Measurements from ENCODE around the gene EBPL. TPM values are rescaled to one million over a fixed set of nuclear protein-coding genes. Genes with fewer than 3 reads are reported as not detected.

The EBPL gene
- total and polyA plus RNA-seq, 8 donors: 23.8 to 46.4 (median 38.0) TPM

DNA sequence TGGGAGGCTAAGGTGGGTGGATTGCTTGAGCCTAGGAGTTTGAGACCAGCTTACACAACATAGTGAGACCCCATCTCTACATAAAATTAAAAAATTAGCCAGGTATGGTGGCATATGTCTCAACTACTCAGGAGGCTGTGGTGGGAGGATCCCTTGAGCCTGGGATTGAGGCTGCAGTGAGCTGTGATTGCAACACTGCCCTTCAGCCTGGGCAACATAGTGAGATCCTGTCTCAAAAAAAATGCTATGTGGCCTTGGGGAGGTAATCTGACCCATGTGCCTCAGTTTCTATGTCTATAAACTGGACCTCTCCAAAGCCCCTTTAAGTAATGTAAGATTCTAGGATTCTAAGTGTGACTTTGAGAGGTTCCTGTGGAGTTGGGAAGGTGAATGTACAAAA is 37.8 kb downstream of the EBPL start:
- Histone ChIP-seq H3K4me1 (no peaks in the 10 kb centered on the region), H3K36me3 (no peaks in the 10 kb centered on the region), H3K27me3 (no peaks in the 10 kb centered on the region), H3K27ac (no peak overlapping the region), H3K4me3 (no peak overlapping the region), H3K9me3 (no peaks in the 10 kb centered on the region)
- TF ChIP-seq, protein P1, sequence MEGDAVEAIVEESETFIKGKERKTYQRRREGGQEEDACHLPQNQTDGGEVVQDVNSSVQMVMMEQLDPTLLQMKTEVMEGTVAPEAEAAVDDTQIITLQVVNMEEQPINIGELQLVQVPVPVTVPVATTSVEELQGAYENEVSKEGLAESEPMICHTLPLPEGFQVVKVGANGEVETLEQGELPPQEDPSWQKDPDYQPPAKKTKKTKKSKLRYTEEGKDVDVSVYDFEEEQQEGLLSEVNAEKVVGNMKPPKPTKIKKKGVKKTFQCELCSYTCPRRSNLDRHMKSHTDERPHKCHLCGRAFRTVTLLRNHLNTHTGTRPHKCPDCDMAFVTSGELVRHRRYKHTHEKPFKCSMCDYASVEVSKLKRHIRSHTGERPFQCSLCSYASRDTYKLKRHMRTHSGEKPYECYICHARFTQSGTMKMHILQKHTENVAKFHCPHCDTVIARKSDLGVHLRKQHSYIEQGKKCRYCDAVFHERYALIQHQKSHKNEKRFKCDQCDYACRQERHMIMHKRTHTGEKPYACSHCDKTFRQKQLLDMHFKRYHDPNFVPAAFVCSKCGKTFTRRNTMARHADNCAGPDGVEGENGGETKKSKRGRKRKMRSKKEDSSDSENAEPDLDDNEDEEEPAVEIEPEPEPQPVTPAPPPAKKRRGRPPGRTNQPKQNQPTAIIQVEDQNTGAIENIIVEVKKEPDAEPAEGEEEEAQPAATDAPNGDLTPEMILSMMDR (IDR thresholded peaks at IDR 0.05): no peak
- DNase-seq (no peak), ATAC-seq (no peak), FAIRE-seq (no peak)
- intact Hi-C loops (cut with DNase I): loop anchor here in 1 of 3 donors (10.0 kb wide), 1 partner anchor 191 kb away; no protein-coding TSS in a partner anchor

DNA sequence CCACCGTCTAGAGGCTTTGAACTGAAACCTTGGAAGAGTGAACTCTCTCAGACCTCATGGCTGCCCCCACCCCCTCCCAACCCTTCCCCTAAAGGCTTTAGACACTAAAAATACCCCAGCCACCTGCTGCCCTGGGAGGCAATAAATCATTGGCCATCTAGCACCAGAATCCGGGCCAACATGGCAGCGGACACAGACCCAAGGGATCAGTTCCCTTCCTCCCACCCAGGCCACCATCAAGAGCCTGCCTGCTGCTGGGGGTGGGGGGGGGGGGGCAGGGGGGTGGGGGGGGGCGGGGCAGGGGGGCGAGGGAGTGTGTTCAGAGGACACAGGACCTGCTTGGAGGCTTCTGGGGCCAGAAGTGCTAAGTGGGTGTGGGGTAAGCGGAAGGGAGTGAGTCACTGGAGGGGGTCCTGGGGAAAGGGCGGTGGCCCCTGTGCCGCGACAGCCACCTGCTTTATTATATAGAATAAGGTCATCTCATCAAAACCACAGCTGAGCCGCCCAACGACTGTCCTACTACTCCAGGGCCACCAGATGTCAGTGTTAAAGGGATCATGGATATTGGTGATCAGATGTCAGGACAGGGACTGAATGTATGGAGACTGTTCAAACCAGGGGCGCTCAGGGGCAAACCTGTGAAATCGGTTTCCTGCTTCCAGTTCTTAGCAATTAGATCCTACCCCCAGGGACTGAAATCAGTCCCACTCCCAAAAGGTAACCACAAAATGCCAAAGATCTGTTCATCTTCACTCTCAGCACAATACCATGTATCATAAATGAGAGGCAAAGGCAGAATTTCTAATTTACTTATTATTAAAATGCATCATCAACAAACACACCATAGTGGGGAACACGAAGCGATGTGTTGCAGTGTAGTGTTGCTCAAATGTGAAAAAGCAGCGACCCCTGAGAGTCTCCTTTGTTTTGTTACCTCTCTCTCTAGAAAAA is 38.7 kb downstream of the EBPL start:
- 29 to 46% methylated on average over 14 to 16 of the region's 16 CpGs for WGBS, 2 donors
- Histone ChIP-seq H3K27me3 (no peaks in the 10 kb centered on the region), H3K4me3 (no peak overlapping the region), H3K36me3 (no peaks in the 10 kb centered on the region), H3K27ac (no peak overlapping the region), H3K4me1 (no peaks in the 10 kb centered on the region), H3K9me3 (no peaks in the 10 kb centered on the region)
- DNase-seq: peak in 2 of 6 donors; percentile 9 to 37
- intact Hi-C loops (cut with DNase I): loop anchor here in 1 of 3 donors (10.0 kb wide), 1 partner anchor 192 kb away; no protein-coding TSS in a partner anchor
- peak; percentile 69 to 91 (median 84) for ATAC-seq
- FAIRE-seq: no peak
- TF ChIP-seq, protein P1 (IDR thresholded peaks at IDR 0.05): peak in 3 of 4 donors; percentile 24 to 44 (median 30)

- no peak overlapping the region for H3K27ac ChIP-seq
- no peaks in the 10 kb centered on the region for H3K27me3 ChIP-seq
- TF ChIP-seq, protein P1 (IDR thresholded peaks at IDR 0.05): no peak
- FAIRE-seq (no peak), DNase-seq (no peak), ATAC-seq (peak; percentile 29 to 46 (median 36))
- H3K4me1 ChIP-seq: no peaks in the 10 kb centered on the region
- H3K36me3 ChIP-seq: no peaks in the 10 kb centered on the region
- H3K9me3 ChIP-seq: no peaks in the 10 kb centered on the region
- WGBS, 2 donors: 69 to 76% methylated on average over 17 of the region's 17 CpGs
- intact Hi-C loops (cut with DNase I): loop anchor here in 1 of 3 donors (10.0 kb wide), 1 partner anchor 193 kb away; no protein-coding TSS in a partner anchor
- H3K4me3 ChIP-seq: no peak overlapping the region
These were observed 39.5 kb downstream of the EBPL start for GRCh38 chr13:49651570-49652354.

DNA sequence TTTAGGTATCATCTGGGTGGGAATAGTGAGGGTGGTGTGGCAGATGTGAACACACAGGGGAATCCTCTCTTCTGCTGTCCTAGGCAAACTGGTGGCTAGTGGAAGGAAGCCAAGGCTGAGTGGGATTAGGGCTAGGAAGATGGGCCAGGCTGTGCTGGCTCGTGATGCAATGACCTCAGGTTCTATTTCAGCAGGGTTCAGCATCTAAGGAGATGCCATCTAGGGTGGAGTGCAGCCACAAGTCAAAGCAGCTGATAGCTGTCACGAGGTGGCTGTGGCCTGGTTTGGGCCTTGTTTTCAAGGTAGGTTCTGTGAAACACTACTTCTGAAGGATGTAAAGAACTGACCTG is 41.3 kb downstream of the EBPL start:
- Histone ChIP-seq H3K4me3 (no peak overlapping the region), H3K27me3 (no peaks in the 10 kb centered on the region), H3K9me3 (no peaks in the 10 kb centered on the region), H3K27ac (no peak overlapping the region), H3K36me3 (no peaks in the 10 kb centered on the region), H3K4me1 (no peaks in the 10 kb centered on the region)
- no peak for DNase-seq
- ATAC-seq: no peak
- intact Hi-C loops (cut with DNase I): loop anchor here in 1 of 3 donors (10.0 kb wide), 1 partner anchor 195 kb away; no protein-coding TSS in a partner anchor
- 79% methylated on average over 2 of the region's 2 CpGs for WGBS, 2 donors
- TF ChIP-seq, protein P1 (IDR thresholded peaks at IDR 0.05): no peak
- FAIRE-seq: no peak

All from pancreas (tissue), 10 donors.